Peyer's patch (tissue), 4 donors: ENCODE data around the gene RPTOR.

ENCODE experiments used
- POLR2A ChIP-seq, 2 donors: fragments of 450-650 bp; IDR thresholded peaks; one replicate each; pipeline ENCODE4 v1.5.1; 2017; ENCODE audit warnings: antibody characterized with exemption in 2 of 2, mild to moderate bottlenecking in 2 of 2, moderate library complexity in 2 of 2
- TF ChIP-seq, protein P1 (sequence below), 6 experiments: fragments of 450-650 bp in 4 of 6; fragments of 200-600 bp in 2 of 6; sonication (generic) in 1 of 6; IDR thresholded peaks; one replicate each; pipeline ENCODE4 v1.5.1; 2017 to 2019; ENCODE audit warnings: antibody characterized with exemption in 6 of 6, mild to moderate bottlenecking in 3 of 6, moderate library complexity in 1 of 6

DNA sequence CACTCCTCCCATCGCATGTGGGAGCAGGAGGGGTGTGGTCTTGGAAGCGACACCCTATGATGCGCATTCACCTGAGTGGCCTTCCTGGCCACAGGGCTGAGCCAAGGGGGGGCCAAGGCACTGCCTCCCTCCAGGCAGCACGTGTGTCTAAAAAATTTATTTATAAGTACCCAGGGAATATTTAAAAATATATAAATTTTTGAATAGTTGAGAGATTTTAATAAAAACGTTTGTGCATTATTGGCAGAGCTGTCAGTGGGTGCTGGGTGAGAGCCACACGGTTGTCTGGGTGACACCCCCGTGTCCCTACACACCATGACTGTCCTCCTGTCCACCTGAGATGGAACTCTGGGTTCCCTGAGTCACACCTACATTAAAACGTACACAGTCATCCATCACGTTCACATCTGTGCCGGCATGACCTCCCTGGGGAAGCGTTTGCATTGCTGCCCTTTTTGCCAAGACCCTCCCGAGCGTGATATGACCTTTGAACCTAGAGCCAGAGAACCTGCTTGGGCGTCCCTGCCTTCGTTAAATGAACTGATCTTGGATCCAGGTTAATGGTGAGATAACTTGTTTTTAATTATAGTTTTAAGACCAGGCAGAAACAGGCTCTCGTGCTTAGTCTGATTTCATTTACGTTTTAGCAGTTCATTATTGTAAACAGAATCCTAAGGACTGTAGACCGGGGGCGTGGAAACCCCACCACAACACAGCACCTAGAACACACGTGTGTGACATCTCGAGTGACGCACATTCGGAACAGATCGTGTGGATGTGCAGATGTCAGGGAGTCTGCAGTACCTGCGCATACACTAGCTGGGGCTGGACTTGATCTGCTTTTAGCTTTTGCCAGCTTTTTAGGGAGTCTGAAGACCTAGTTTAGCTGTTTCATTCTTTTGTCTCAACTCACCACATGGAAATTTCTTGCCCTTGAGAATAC, 254.2 kb downstream of the RPTOR start:
- TF ChIP-seq, protein P1, sequence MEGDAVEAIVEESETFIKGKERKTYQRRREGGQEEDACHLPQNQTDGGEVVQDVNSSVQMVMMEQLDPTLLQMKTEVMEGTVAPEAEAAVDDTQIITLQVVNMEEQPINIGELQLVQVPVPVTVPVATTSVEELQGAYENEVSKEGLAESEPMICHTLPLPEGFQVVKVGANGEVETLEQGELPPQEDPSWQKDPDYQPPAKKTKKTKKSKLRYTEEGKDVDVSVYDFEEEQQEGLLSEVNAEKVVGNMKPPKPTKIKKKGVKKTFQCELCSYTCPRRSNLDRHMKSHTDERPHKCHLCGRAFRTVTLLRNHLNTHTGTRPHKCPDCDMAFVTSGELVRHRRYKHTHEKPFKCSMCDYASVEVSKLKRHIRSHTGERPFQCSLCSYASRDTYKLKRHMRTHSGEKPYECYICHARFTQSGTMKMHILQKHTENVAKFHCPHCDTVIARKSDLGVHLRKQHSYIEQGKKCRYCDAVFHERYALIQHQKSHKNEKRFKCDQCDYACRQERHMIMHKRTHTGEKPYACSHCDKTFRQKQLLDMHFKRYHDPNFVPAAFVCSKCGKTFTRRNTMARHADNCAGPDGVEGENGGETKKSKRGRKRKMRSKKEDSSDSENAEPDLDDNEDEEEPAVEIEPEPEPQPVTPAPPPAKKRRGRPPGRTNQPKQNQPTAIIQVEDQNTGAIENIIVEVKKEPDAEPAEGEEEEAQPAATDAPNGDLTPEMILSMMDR (IDR thresholded peaks at IDR 0.05): no peak
- no peak for TF ChIP-seq POLR2A (IDR thresholded peaks at IDR 0.05)
